HEK293T (cell line): ENCODE measurements around the gene URM1.

ENCODE experiments used
- CTCF ChIA-PET: fragments of 350-600 bp; formaldehyde crosslinking; extraction: SDS; loops from one replicate; lab custom pipeline; 2021; ENCODE audit warnings: antibody characterized with exemption, inconsistent platforms; lab: Yijun Ruan, JAX
- POLR2A ChIA-PET: fragments of 350-600 bp; formaldehyde crosslinking; extraction: SDS; loops from one replicate; lab custom pipeline; 2020; ENCODE audit warnings: antibody characterized with exemption, inconsistent platforms; lab: Yijun Ruan, JAX
- DNase-seq: peaks from one replicate; pipeline ENCODE4 v3.0.0; 2012; ENCODE audit warnings: mixed read lengths; ENCODE audit errors: extremely low spot score
- ARNT ChIP-seq: fragments of 450-650 bp; IDR thresholded peaks from 2 replicates; pipeline ENCODE4 v1.6.1; 2017; ENCODE audit warnings: mild to moderate bottlenecking
- BHLHE40 ChIP-seq: fragments of 450-650 bp; IDR thresholded peaks from 2 replicates; pipeline ENCODE4 v1.6.1; 2016; ENCODE audit warnings: mild to moderate bottlenecking, moderate library complexity, borderline replicate concordance
- CTBP1 ChIP-seq: fragments of 450-650 bp; IDR thresholded peaks from 2 replicates; pipeline ENCODE4 v1.6.1; 2016; ENCODE audit warnings: borderline replicate concordance
- ELF4 ChIP-seq: fragments of 450-650 bp; IDR thresholded peaks from 2 replicates; pipeline ENCODE4 v1.6.1; 2017; ENCODE audit warnings: antibody characterized with exemption
- FOXA1 ChIP-seq: fragments of 450-650 bp; IDR thresholded peaks from 2 replicates; pipeline ENCODE4 v1.6.1; 2016; ENCODE audit warnings: mild to moderate bottlenecking
- FOXK2 ChIP-seq: fragments of 450-650 bp; IDR thresholded peaks from 2 replicates; pipeline ENCODE4 v1.6.1; 2016; ENCODE audit warnings: mild to moderate bottlenecking
- FOXM1 ChIP-seq: fragments of 450-650 bp; IDR thresholded peaks from 2 replicates; pipeline ENCODE4 v1.6.1; 2017; ENCODE audit warnings: mild to moderate bottlenecking, borderline replicate concordance
- HDGF ChIP-seq: fragments of 450-650 bp; IDR thresholded peaks from 2 replicates; pipeline ENCODE4 v1.6.1; 2017; ENCODE audit warnings: antibody characterized with exemption, borderline replicate concordance
- L3MBTL2 ChIP-seq: fragments of 450-650 bp; conservative IDR thresholded peaks from 2 replicates; pipeline ENCODE4 v1.6.1; 2016; ENCODE audit warnings: mild to moderate bottlenecking
- LEF1 ChIP-seq: fragments of 450-650 bp; IDR thresholded peaks from 2 replicates; pipeline ENCODE4 v1.6.1; 2017; ENCODE audit warnings: mild to moderate bottlenecking, borderline replicate concordance
- NFRKB ChIP-seq: fragments of 450-650 bp; IDR thresholded peaks from 2 replicates; pipeline ENCODE4 v1.6.1; 2016; ENCODE audit warnings: mild to moderate bottlenecking, moderate library complexity
- PKNOX1 ChIP-seq: fragments of 450-650 bp; IDR thresholded peaks from 2 replicates; pipeline ENCODE4 v1.6.1; 2016
- SP1 ChIP-seq: fragments of 450-650 bp; IDR thresholded peaks from 2 replicates; pipeline ENCODE4 v1.6.1; 2017
- SUZ12 ChIP-seq: fragments of 450-650 bp; IDR thresholded peaks from 2 replicates; pipeline ENCODE4 v1.6.1; 2016; ENCODE audit warnings: mild to moderate bottlenecking
- TARDBP ChIP-seq: fragments of 450-650 bp; IDR thresholded peaks from 2 replicates; pipeline ENCODE4 v1.6.1; 2016
- ZNF384 ChIP-seq: fragments of 450-650 bp; IDR thresholded peaks from 2 replicates; pipeline ENCODE4 v1.6.1; 2016

Gene URM1

GRCh38 chr9:128370752-128371629, at the start of gene URM1:
URM1 (plus strand) TSS chr9:128371374; CDS start chr9:128371381, 7 bp downstream.
- peak; percentile 98 for DNase-seq
- peak; percentile 42 for TF ChIP-seq ELF4
- no peak for TF ChIP-seq SUZ12
- POLR2A ChIA-PET: interaction anchor here (0.6 to 2.3 kb wide), 15 partner anchors 9 to 209 kb away, joined by 3 to 18 read pairs (median 4); partner anchors contain the start of genes CERCAM, GOLGA2 and SWI5
- CTCF ChIA-PET: interaction anchor here (0.5 to 1.1 kb wide), 4 partner anchors 9 to 213 kb away, joined by 4 to 6 read pairs (median 4); no protein-coding TSS in a partner anchor

GRCh38 chr9:128321879-128322403, 49.2 kb upstream of the URM1 start:
- ChIA-PET POLR2A (interaction anchor here (0.6 to 1.2 kb wide), 2 partner anchors 14 to 463 kb away, joined by 3 read pairs; no protein-coding TSS in a partner anchor), CTCF (no interaction called here)
- TF ChIP-seq HDGF: no peak
- TF ChIP-seq L3MBTL2: peak; percentile 54
- no peak for DNase-seq

- CTCF ChIA-PET: no interaction called here
- DNase-seq: peak; percentile 92
- POLR2A ChIA-PET: no interaction called here
- TF ChIP-seq L3MBTL2 (peak; percentile 26), ARNT (no peak), TARDBP (peak; percentile 74), NFRKB (no peak), PKNOX1 (no peak; the same call in 1 of the 2 replicates), BHLHE40 (no peak), FOXA1 (no peak), ELF4 (peak; percentile 55), SP1 (no peak), SUZ12 (no peak), CTBP1 (peak; percentile 90), HDGF (no peak), FOXK2 (no peak), ZNF384 (no peak), FOXM1 (no peak), LEF1 (no peak)
Observed at GRCh38 chr9:128322404-128323211, 48.6 kb upstream of the URM1 start, which contains the start of the genes COQ4 and TRUB2. COQ4 (plus strand) TSS chr9:128322839; CDS start chr9:128322859, 20 bp downstream. TRUB2 (minus strand) TSS chr9:128322447; CDS start chr9:128322408, 39 bp downstream.

GRCh38 chr9:128323212-128323730, 47.9 kb upstream of the URM1 start:
- no peak for TF ChIP-seq FOXM1
- no peak for TF ChIP-seq BHLHE40
- no peak for TF ChIP-seq ELF4
- no peak for TF ChIP-seq PKNOX1
- TF ChIP-seq SUZ12: no peak
- TF ChIP-seq ZNF384: no peak
- no peak for TF ChIP-seq L3MBTL2
- TF ChIP-seq SP1: no peak
- TF ChIP-seq TARDBP: no peak
- no peak for TF ChIP-seq NFRKB
- TF ChIP-seq FOXK2: no peak
- TF ChIP-seq FOXA1: no peak
- no peak for TF ChIP-seq CTBP1
- no peak for TF ChIP-seq LEF1
- no peak for TF ChIP-seq ARNT
- TF ChIP-seq HDGF: no peak
- CTCF ChIA-PET: no interaction called here
- POLR2A ChIA-PET: interaction anchor here (1.0 kb wide), 1 partner anchor 10 kb away, joined by 4 read pairs; no protein-coding TSS in a partner anchor
- no peak for DNase-seq

GRCh38 chr9:128323791-128324190, 47.4 kb upstream of the URM1 start:
- ChIA-PET CTCF (no interaction called here), POLR2A (interaction anchor here (1.0 kb wide), 1 partner anchor 10 kb away, joined by 4 read pairs; no protein-coding TSS in a partner anchor)
- no peak for DNase-seq
- TF ChIP-seq L3MBTL2: no peak
- no peak for TF ChIP-seq TARDBP
- TF ChIP-seq HDGF: no peak
- TF ChIP-seq NFRKB: no peak
- TF ChIP-seq FOXA1: no peak
- no peak for TF ChIP-seq CTBP1

- ChIA-PET POLR2A (interaction anchor here (1.0 kb wide), 1 partner anchor 9 kb away, joined by 4 read pairs; no protein-coding TSS in a partner anchor), CTCF (no interaction called here)
- DNase-seq: no peak
- TF ChIP-seq ZNF384 (no peak), HDGF (no peak), CTBP1 (no peak), SUZ12 (no peak), FOXM1 (no peak), FOXK2 (no peak), PKNOX1 (no peak), BHLHE40 (no peak), LEF1 (no peak), NFRKB (no peak), FOXA1 (no peak), SP1 (no peak), ARNT (no peak), ELF4 (no peak), TARDBP (no peak), L3MBTL2 (no peak)
Observed at GRCh38 chr9:128324401-128324800, 46.8 kb upstream of the URM1 start.
